GM12891 (cell line): ENCODE measurements around the gene LRRC4B.

Experiments
- POLR2A ChIP-seq: IDR thresholded peaks from 2 replicates; pipeline ENCODE4 v1.6.1; 2011; ENCODE audit warnings: low read depth, low read length, control low read depth
- TAF1 ChIP-seq: IDR thresholded peaks from 2 replicates; pipeline ENCODE4 v1.6.1; 2011; ENCODE audit warnings: low read depth, low read length, control low read depth

GRCh38 chr19:50567052-50567841, 988 bp downstream of the LRRC4B start:
- TF ChIP-seq TAF1 (no peak), POLR2A (no peak)
